Measurements from ENCODE around the gene SAP30L.

GRCh38 chr5:154411338-154411737 lies 34.5 kb upstream of the SAP30L start:
- TF ChIP-seq, protein P1, sequence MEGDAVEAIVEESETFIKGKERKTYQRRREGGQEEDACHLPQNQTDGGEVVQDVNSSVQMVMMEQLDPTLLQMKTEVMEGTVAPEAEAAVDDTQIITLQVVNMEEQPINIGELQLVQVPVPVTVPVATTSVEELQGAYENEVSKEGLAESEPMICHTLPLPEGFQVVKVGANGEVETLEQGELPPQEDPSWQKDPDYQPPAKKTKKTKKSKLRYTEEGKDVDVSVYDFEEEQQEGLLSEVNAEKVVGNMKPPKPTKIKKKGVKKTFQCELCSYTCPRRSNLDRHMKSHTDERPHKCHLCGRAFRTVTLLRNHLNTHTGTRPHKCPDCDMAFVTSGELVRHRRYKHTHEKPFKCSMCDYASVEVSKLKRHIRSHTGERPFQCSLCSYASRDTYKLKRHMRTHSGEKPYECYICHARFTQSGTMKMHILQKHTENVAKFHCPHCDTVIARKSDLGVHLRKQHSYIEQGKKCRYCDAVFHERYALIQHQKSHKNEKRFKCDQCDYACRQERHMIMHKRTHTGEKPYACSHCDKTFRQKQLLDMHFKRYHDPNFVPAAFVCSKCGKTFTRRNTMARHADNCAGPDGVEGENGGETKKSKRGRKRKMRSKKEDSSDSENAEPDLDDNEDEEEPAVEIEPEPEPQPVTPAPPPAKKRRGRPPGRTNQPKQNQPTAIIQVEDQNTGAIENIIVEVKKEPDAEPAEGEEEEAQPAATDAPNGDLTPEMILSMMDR (IDR thresholded peaks at IDR 0.05): no peak
- no peak for TF ChIP-seq POLR2A (IDR thresholded peaks at IDR 0.05; ENCODE audit: low read depth)
